HG02970 (cell line): ENCODE measurements around the gene KYAT1.
A peak's percentile ranks its signal among the peaks of the same experiment; 100 is the strongest.

Experiments used
- ATAC-seq: cut with Tn5 transposase; IDR thresholded peaks from one replicate; pipeline ENCODE4 v1.9.1; 2021; ENCODE audit warnings: mild to moderate bottlenecking, moderate library complexity, moderate number of reproducible peaks; ENCODE audit not compliant: unreplicated experiment, low FRiP score

KYAT1 gene

DNA sequence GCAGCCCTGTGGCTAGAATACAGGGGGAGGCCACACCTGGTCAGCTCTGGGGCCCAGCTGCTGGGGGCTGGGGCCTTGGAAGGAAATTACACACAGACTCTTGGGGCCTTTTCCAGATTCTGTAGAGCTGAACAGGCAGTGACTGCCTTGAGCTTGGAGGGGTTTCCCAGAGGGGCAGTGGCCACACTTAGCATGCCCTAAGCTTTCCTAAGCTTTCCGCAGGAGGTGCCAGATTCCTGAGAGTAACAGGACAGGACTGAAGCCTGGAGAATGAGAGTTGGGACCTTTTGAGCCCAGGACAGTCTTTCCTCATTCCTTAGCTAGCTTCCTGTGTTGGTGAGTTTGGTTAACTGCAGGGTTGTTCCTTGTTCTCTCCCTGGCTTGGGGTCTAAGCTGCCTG lies 93.3 kb downstream of the KYAT1 start:
- no peak for ATAC-seq

DNA sequence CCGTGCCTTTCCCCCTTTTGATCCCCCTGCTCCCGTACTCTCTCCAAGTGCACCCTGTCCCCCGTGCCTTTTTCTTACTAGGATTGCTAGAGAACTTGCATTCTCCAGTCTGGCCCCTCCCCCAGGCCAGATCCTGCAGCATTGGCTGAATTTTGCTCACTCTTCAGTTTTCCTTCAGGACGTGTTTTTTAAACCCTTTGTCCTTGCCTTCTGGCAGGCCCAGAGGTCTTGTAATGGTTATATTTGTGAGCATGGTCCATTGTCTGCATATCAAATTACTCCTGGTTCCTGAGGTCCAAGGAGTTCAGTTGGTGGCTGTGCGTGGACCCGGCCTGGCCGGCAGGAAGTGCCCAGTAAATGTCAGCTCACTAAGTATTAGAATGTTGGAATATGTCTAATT lies 94.1 kb downstream of the KYAT1 start:
- no peak for ATAC-seq

DNA sequence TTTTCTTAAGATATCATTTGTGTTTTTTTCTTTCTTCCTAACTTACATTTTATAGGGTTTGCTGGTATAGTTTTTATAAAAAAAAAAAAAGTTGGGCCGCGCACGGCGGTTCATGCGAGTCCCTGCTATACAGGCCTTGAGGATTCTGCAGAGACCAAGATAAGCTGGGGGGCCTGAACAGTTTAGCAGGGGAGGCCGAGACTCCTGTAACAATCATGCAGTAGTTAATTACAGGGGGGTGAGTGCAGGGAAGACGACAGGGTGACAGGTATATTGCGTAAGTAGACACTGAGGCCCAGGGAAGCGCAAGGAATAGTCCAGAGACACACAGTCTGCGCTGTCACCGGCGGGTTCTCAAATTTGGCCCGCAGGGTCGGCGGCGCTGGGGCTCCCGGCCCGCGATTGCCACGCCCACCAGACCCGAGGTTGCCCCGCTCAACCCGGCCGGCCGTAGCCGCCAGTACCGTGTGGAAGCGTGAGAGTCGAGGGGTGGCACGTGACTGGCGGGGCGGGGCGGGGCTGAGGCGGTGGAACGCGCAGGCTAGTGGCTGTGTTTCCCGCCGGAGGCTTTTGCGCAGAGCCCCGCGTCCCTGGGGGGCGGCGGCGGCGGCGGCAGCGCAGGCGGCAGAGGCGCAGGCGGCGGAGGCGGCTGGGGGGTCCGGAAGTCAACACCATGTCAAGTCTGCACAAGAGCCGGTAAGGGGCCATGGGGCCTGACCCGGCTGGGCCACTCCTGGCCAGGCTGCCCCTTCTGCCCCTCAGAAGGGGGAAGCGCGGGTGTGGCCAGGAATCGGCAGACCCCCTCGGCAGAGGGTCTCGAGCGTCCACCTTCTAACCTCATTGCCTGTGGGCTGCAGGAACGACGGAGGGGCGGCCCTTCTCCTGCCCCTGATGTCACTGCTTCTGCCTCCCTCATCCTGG lies 94.8 kb downstream of the KYAT1 start, which contains the start of gene TBC1D13:
TSS of gene TBC1D13 (plus strand) at position 573 of the 921 bp plus-strand sequence. CDS start at position 674, 101 bp downstream.
- ATAC-seq: peak; percentile 88

DNA sequence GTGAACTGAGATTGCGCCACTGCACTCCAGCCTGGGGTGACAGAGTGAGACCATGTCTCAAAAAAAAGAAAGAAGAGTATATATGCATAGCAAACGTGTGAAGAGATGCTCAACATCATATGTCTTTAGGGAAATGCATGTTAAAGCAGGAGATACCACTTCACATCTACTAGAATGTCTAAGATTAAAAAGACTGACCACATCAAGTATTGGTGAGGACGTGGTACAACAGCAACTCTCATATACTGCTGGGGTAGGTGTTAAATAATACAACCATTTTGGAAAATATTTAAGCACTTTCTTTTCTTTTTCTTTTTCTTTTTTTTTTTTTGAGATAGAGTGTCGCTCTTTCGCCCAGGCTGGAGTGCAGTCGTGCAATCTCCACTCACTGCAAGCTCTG lies 96.3 kb downstream of the KYAT1 start:
- ATAC-seq: no peak
